Measurements from ENCODE around the gene CCL4. TPM values are rescaled to one million over a fixed set of nuclear protein-coding genes. Genes with fewer than 3 reads are reported as not detected.

The CCL4 gene
- total RNA-seq, 1 donor from 2014 or later, result 22.1 TPM

GRCh38 chr17:36144014-36144413, 40.4 kb downstream of the CCL4 start:
- no peak for DNase-seq (ENCODE audit: low spot score)

DNA sequence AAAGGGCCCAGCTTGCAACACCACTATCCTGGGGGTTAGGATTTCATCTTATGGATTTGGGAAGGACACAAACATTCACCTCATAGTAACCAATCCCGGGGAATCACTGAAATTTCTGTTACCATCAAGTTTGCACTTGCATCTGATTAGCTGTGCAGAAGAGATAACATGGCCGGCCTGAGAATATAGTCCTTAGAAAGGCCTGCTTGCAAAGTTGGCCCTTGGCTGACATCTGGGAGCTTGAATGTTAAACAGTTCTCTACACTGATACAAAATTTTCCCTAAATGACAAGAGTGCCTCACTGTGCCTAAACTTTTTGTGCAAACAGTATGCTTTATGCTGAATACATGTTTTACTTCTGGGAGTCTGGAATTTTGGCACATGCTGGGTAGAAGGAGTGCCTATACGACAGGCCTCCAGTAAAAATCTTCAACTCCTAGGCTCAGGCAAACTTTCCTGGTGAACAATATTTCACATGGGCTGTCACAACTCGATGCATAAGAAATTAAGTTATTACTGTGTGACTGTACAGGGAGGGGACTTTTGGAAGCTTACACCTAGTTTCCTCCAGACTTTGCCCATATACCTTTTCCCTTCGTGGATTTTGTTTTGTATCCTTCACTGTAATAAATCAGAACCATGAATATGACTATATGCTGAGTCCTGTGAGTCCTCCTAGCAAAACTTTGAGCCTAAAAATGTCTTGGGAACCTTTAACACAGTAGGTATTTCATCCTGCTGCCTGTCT, 41.5 kb downstream of the CCL4 start:
- DNase-seq (ENCODE audit: low spot score), result no peak

- DNase-seq (ENCODE audit: low spot score), result no peak
Measured at GRCh38 chr17:36147601-36148000, 44.0 kb downstream of the CCL4 start.

DNA sequence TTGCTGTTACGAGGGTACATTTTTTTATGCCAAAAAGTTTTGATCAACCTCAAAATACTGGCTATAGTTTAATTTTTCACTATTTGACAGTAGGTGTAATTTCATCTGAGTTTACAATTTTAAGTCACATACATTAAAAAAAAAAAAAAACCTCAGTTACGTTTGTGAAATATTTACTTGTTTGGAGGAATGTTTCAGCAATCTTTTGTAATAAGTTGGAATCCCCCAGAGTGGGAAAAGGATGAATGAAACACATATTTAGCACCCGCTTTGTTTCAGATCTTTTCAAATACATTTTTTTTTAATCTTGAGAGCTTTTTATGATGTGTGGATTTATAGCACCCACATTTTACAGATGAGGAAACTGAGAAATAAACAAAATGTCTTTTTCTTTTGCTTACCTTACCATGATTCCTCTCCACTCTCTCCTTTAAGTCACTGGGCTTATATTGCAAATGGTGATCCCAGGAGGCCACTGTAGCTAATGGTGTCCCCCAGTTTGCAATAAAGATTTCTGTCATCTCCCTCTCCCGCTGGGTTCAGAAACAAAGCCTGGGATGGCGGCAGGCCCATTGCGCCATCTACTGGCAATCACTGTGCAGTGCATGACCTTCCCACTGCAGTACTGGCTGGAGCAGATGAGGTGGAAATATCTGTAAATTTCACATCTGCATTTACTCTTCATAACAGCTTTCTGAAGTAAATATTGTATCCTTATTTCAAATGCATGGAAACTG, 45.1 kb downstream of the CCL4 start:
- DNase-seq (ENCODE audit: low spot score), result peak; percentile 68

- DNase-seq (ENCODE audit: low spot score), result peak; percentile 61
Measured at GRCh38 chr17:36149296-36149820, 45.7 kb downstream of the CCL4 start.

DNA sequence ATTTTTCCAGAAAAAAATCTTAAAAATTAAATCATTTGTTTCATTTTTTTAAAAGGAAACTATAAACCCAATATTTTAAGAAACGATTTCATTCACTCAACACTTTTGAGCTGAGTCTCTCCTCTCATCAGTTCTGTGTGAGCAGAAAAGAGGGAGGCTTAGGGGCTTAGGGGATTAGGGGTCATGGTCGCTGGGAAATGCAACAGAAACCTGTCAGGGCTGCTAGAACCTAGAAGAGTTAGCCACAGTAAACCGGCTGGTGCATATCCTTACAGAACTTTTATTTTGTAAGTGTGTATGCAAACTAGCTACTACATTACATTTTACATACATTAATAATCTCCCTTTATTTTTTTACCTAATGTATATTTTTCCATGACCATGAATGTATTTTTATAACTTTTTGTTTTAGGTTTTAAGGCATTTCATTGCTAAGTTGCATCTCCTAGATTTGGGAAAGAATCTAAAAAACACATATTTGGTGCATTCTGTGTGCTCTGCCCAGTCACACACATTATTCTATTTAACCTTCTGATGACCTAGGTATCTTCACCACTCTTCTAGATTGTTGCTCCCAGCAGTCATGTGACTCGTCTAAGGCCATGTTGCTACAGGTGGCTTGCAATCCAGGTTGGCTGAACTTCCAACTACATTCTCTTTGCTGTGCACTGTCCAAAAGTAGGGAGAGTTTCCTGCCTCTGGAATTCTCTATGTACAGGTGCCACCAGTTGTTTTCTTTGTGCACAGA, 48.4 kb downstream of the CCL4 start:
- DNase-seq (ENCODE audit: low spot score), result peak; percentile 22

GRCh38 chr17:36152639-36153120, 49.1 kb downstream of the CCL4 start:
- DNase-seq (ENCODE audit: low spot score), result no peak

GRCh38 chr17:36153895-36154610, 50.4 kb downstream of the CCL4 start:
- DNase-seq (ENCODE audit: low spot score), result no peak

Other genes starting within 250 kb of the CCL4 start
- gene HEATR9, start 234.9 kb upstream of the CCL4 start, total RNA-seq (ENCODE audit: insufficient read depth, low replicate concordance), result not detected
- gene CCL5, start 223.5 kb upstream of the CCL4 start, total RNA-seq (ENCODE audit: insufficient read depth, low replicate concordance), result not detected
- not detected for gene RDM1, start 173.1 kb upstream of the CCL4 start, total RNA-seq (ENCODE audit: insufficient read depth, low replicate concordance)
- not detected for gene LYZL6, start 160.1 kb upstream of the CCL4 start, total RNA-seq (ENCODE audit: insufficient read depth, low replicate concordance)
- gene CCL16, start 122.3 kb upstream of the CCL4 start, total RNA-seq (ENCODE audit: insufficient read depth, low replicate concordance), result not detected
- 4.1 TPM for gene CCL14, start 117.1 kb upstream of the CCL4 start, total RNA-seq (ENCODE audit: insufficient read depth, low replicate concordance)
- gene CCL15, start 102.3 kb upstream of the CCL4 start, total RNA-seq (ENCODE audit: insufficient read depth, low replicate concordance), result not detected
- not detected for gene CCL23, start 85.9 kb upstream of the CCL4 start, total RNA-seq (ENCODE audit: insufficient read depth, low replicate concordance)
- gene CCL18, start 39.6 kb upstream of the CCL4 start, total RNA-seq (ENCODE audit: insufficient read depth, low replicate concordance), result not detected
- gene CCL3, start 13.7 kb upstream of the CCL4 start, total RNA-seq (ENCODE audit: insufficient read depth, low replicate concordance), result 52.0 TPM
- gene TBC1D3B, start 72.8 kb downstream of the CCL4 start, total RNA-seq (ENCODE audit: insufficient read depth, low replicate concordance), result 2.9 TPM
- 37.8 TPM for gene CCL3L1, start 92.9 kb downstream of the CCL4 start, total RNA-seq (ENCODE audit: insufficient read depth, low replicate concordance)
- gene CCL4L2, start 107.2 kb downstream of the CCL4 start, total RNA-seq (ENCODE audit: insufficient read depth, low replicate concordance), result 59.9 TPM
- 5.8 TPM for gene TBC1D3I, start 160.7 kb downstream of the CCL4 start, total RNA-seq (ENCODE audit: insufficient read depth, low replicate concordance)
- gene TBC1D3G, start 220.1 kb downstream of the CCL4 start, total RNA-seq (ENCODE audit: insufficient read depth, low replicate concordance), result 1.4 TPM

All from umbilical cord (tissue), 2 donors.